HG02840 (cell line): ENCODE results near the gene ZNF638.

Source experiments
- ATAC-seq: cut with Tn5 transposase; IDR thresholded peaks from one replicate; pipeline ENCODE4 v1.9.1; 2021; ENCODE audit warnings: mild to moderate bottlenecking, moderate library complexity, moderate number of reproducible peaks; ENCODE audit not compliant: unreplicated experiment, low FRiP score

The ZNF638 gene

GRCh38 chr2:71454221-71455010 lies 122.8 kb downstream of the ZNF638 start:
- no peak for ATAC-seq

DNA sequence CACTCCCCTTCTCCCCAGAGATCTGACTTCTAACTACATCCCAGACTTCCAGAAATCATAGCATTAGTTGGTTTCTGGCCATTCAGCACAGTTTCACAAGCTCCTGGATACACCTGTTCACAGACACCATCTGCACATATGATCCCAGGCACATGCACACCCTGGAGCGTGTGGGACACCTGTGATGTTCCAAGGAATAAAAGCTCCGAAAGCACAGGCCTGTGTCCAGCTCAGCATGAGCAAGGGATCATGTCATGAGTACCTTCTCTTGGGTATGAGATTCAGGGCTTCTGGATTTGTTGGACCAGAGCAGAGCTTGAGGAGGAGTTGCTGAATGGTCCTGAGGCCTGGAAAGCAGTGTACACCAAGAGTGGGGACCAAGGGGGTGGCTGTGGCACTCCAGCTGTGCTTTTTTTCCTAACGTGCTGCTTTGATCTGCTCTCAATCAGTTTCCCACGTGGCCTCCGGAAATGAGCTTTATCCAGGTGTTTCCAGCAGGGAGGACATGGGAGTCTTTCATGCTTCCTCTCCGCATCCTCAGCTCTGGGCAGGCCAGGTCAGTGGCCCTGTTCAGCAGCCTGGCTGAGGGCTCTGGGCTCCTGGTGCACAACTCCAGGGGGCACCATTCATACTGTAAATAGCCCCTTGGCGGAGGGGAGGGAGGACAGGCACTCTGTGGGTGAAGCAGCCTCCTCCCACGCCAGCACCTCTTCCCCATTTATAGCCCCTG lies 123.6 kb downstream of the ZNF638 start:
- no peak for ATAC-seq

- ATAC-seq = no peak
Measured at GRCh38 chr2:71455741-71456569, 124.4 kb downstream of the ZNF638 start.

DNA sequence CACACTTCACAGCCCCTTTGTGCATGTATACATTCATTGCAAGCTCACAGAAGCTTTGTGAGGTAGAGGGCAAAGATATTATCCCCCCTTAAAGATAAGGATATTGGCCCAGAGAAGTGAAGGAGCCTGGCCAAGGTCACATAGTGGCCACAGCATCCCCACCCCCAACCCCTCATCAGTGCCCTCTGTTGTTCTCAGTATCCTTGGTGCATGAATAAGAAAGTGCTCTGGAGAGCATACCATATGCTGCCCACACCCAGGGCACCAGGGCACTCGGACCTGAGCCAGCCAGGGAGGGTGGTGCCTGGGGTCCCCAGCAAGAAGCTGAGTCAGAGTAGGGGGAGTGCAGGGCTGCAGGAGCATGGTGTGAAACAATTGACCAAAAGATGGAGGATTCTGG lies 125.0 kb downstream of the ZNF638 start:
- ATAC-seq = no peak

- ATAC-seq = no peak
Measured at GRCh38 chr2:71457123-71457915, 125.7 kb downstream of the ZNF638 start.

DNA sequence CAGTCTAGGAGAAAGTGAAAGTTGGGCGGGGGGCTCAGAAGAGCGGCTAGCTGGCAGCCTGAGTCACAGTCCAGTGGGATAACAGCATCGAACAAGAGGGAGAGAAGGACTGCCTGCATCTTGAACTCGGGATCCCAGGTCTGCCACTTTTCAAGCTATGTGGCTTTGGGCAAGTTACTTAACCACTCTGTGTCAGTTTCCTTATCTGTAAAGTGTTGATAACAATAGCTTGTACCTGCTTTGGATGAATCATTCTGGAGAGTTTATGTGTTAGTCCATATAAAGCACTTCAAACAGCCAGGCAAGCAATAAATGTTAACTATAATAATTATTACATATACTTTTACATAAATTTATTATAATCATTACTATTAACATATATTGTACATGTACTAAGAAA lies 126.3 kb downstream of the ZNF638 start:
- ATAC-seq = no peak

GRCh38 chr2:71458413-71459083 lies 127.0 kb downstream of the ZNF638 start:
- ATAC-seq = no peak

GRCh38 chr2:71459084-71459431 lies 127.5 kb downstream of the ZNF638 start:
- no peak for ATAC-seq

DNA sequence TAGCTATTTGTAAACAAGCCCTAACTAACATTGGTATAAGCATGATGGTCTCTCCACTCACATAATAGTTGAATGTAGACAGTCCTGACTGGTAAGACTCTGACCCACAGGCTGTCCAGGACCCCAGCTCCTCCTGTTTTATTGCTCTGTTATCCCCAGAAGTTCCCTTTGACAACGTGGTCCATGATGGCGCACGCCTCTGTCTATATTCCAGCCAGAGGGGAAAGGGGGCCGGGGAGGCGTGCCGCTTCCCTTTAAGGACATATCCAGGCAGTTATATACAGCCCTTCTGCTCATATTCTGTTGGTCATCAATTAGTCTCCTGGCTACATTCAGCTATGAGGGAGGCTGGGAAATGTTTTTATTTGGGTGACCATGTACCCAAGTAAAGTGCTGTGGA lies 128.5 kb downstream of the ZNF638 start:
- ATAC-seq = no peak

GRCh38 chr2:71460595-71461303 lies 129.2 kb downstream of the ZNF638 start:
- ATAC-seq = no peak

DNA sequence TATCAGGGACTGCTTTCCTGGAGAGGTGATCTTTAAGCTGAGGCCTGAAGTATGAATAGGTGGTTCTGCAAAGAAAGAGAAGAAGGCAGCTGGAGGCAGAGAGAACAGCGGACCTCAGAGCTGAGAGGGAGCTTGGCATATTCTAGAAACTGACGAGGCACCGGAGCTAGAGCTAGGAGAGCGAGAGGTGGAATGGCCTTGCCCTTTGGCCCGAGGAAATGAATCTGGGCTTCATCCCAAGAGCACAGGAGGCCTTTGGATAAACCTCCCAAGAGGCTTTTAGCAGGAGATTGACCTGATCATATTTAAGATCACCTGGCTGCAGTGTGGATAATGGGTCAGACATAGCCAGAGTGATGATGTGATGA lies 129.7 kb downstream of the ZNF638 start:
- ATAC-seq = no peak

- no peak for ATAC-seq
Measured at GRCh38 chr2:71462056-71462605, 130.5 kb downstream of the ZNF638 start.

DNA sequence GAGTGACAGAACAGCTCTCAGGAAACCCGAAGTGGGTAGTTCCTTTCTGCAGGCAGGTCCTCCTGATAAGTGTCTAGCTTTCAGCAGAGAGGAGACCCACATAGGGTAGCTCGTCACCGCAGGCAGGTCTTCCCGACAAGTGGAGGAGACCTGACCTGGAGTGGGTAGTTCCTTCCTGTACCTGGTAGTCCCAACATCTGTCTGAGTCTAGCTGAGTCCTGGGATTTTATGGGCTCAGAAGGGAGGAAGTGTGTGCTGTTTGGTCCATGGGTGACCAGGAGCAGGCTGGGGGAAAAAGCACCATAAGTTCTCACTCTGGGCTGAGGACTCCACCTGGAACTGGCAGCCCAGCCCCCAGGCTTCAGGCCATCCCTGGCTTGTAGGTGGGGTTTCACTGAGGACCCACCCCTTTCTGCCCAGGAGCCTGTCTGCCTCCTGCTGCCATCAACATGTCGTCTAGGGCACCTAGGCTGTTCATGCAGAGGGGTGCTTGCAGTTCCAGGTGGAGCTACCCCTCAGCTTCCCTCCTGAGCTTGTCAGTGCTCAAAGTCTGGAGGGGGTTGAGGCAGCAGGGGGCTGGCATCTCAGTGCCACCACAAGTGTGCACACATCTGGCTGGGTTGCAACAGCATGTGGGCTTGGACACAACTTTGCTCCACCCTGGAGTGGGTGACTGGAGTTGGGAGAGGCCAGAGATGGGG lies 131.2 kb downstream of the ZNF638 start:
- no peak for ATAC-seq

DNA sequence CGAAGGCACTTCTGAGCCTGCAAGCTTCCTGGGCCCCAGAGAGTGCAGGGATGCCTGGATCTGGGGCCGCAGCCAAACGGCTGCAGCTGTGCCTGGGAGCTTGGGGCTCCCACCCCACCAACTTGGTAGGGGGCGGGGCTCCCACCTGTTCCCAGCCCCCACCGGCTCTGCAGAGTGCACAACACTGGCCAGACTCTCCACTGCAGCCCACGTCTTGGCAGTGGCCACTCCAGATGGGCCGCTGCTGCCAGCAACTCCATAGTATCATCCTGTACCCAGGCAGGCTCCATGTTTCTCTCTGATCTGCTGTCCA lies 131.7 kb downstream of the ZNF638 start:
- ATAC-seq = no peak

GRCh38 chr2:71464389-71464788 lies 132.8 kb downstream of the ZNF638 start:
- ATAC-seq = no peak

DNA sequence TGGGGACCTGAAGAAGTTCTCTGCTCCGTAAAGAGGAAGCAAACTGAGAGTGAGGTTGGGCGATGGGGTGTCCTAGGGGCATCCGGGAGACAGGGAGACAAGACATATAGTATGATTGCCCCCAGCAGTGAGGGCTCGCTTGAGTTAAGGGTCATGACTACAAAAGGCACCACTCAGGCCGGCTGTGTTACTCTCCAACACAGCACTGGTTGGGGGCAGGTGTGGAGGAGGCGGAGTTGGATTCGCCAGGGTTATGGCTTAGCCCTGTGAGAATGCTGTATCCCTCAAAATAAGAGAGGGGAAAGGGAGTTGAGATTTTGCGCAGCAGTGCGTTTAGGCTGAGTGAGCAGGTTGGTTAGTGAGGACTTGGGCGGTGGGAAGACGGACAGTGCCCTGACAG lies 133.8 kb downstream of the ZNF638 start:
- ATAC-seq = no peak

DNA sequence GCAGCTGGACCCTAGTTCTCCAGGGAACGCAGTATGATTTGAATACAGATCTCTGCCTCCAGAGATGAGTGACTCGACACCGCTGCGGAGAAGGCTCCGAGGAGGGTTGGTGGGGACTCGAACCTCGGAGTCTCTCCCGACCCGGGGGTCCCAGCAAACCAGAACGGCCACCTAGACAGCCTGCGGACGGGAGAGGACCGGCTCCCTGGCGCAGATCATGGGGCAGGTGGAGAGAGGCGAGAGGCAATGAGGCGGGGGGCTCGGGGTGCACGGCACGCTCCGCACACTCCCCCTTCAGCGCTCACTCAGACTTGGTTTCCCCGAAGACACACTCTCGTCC lies 134.3 kb downstream of the ZNF638 start:
- ATAC-seq = no peak

DNA sequence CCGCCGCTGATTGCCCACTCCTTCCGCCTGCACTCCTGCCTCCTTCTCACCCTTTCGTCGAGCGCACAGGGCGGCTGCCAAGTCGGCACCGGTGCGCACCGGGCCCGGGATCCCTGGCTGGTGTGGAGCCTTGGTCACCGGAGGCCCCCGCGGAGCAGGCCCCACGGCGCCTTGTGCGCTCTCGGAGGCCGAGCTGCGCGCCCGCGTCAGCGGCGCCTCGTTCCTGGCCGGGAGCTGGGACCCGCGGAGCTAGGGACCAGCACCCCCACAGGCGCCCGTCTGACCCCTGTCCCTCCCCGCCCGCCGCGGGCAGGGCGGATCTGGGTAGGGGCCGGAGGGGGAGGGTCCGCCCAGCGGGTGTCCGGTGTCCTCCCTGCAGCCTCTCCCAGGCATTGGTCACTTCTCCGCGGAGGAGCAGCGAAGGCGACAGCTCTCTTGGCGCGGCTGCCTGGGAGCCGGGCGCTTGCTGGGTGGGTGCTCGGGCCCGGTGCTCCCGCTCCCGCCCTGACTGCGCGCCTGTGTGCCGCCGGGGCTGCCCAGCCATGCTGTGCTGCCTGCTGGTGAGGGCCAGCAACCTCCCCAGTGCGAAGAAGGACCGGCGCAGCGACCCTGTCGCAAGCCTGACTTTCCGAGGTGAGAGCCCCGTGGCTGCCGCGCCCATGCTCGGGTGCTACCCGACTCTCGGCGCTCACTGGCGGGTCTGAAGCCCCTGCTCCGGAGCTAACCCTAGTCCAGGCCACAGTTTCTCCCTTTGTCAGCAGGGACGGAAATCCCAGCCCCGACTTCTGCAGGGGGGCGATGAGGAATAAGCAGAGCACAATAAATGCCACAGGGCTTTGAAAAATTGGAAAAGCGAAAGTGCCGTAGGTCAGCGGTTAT lies 135.0 kb downstream of the ZNF638 start:
- no peak for ATAC-seq
